ENCODE results near the gene EVI2B.
"Not testable (repeated sequence)": the region's sequence is repeated elsewhere in the genome, so short reads cannot be mapped to it uniquely, and the experiment has no call there.

Gene EVI2B

GRCh38 chr17:31266042-31266441, 47.8 kb downstream of the EVI2B start:
- DNase-seq = peak in 1 of 2 donors; percentile 21

DNA sequence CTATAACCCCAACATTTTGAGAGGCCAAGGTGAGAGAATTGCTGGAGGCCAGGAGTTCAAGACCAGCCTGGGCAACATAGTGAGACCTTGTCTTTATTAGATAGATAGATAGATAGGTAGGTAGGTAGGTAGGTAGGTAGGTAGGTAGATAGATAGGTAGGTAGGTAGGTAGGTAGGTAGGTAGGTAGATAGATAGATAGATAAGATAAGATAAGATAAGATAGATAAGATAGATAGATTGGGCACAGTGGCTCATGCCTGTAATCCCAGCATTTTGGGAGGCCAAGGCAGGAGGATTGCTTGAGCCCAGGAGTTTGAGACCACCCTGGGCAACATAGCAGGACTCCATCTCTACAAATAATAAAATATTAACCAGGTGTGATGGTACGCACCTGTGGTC, 50.9 kb downstream of the EVI2B start:
- DNase-seq = not testable (repeated sequence)

GRCh38 chr17:31261601-31262000, 52.3 kb downstream of the EVI2B start:
- no peak for DNase-seq

GRCh38 chr17:31260151-31260550, 53.7 kb downstream of the EVI2B start:
- no peak for DNase-seq

DNA sequence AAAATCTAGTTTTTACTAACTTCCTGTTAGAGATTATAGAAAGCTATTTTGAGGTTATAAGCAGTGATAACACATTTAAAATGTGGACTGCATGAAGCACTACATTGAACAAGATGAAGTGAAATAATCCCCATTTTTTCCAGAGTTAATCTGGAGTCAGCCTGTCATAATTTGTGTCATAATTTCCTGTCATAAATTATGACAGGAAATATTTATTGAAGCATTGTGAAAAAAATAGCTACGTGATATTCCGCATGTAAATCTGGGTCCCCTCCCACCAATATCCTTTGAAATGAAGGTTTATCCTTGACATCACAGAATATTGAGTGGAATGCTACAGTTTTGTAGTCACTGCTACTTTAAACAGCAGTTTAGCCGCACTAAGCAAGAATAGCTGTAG, 56.9 kb downstream of the EVI2B start:
- DNase-seq = no peak

DNA sequence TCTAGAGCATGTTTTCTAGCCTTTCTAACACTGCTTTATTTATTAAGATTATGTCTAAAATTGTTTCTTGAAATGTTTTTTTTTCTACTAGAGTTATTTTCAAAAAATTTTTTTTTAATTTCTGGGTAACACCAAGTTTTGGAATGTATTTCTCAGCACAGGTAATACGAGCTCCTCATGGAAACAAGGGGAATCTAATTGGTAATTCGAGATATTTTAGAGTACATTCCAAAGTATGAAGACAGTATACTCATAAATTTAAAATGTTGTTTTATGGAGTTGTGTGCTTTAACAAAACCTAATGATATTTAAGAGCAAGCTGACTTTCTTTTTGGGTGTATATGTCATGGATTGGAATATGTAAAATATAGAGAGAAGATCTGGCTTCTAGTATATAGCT, 59.2 kb downstream of the EVI2B start:
- no peak for DNase-seq

All from activated CD4-positive, alpha-beta T cell treated with anti-CD3 and anti-CD28 coated beads for 4 hours (primary cell).